Placental pericyte (primary cell): Measurements from ENCODE around the gene RAB40B. TPM values are rescaled to one million over a fixed set of nuclear protein-coding genes. Genes with fewer than 3 reads are reported as not detected.

Experiments
- small RNA-seq: library from RNA; depleted of rRNA; stranded (forward); fragments of <200 nt; gene quantifications from one replicate; pipeline ENCODE3, GENCODE V24; 2012; ENCODE audit warnings: low replicate concordance
- total RNA-seq: library from RNA; depleted of rRNA; stranded (reverse); fragments of >200 nt; gene quantifications from 2 replicates; pipeline ENCODE4 v1.2.3, GENCODE V29; 2012

Gene RAB40B
- total RNA-seq = 1.8 and 5.4 TPM in 2 replicates

GRCh38 chr17:82698065-82698973 lies at the start of gene RAB40B:
Gene RAB40B (minus strand): TSS chr17:82698698. CDS start chr17:82698596, 102 bp downstream.

GRCh38 chr17:82734987-82735866 lies 36.7 kb upstream of the RAB40B start, which contains the start of gene FN3K:
Gene FN3K (plus strand): TSS chr17:82735615. CDS start chr17:82735637, 22 bp downstream.

GRCh38 chr17:82716203-82717010 lies 17.9 kb upstream of the RAB40B start, which contains the start of gene FN3KRP:
Gene FN3KRP (plus strand): TSS chr17:82716706. CDS start chr17:82716756, 50 bp downstream.

GRCh38 chr17:82648165-82648668 lies 50.3 kb downstream of the RAB40B start, which contains the start of gene WDR45B:
Gene WDR45B (minus strand): TSS chr17:82648444. CDS start chr17:82648340, 104 bp downstream.

Small RNA genes lying within 50 kb of the gene (small RNA-seq; reads per million reads assigned to genes)
- 0.10 reads per million for gene MIR4525

Other genes starting within 250 kb of the RAB40B start
- 60.4 and 66.7 TPM in 2 replicates for gene CYBC1, start 247.9 kb downstream of the RAB40B start, total RNA-seq
- 37.2 and 45.1 TPM in 2 replicates for gene NARF, start 240.0 kb downstream of the RAB40B start, total RNA-seq
- 44.6 and 48.0 TPM in 2 replicates for gene FOXK2, start 179.0 kb downstream of the RAB40B start, total RNA-seq
- gene WDR45B, start 50.3 kb downstream of the RAB40B start, total RNA-seq = 43.1 and 65.4 TPM in 2 replicates
- 11.6 and 21.8 TPM in 2 replicates for gene FN3KRP, start 18.0 kb upstream of the RAB40B start, total RNA-seq
- gene FN3K, start 36.9 kb upstream of the RAB40B start, total RNA-seq = 1.4 and 3.3 TPM in 2 replicates
- gene TBCD, start 53.4 kb upstream of the RAB40B start, total RNA-seq = 30.2 and 36.9 TPM in 2 replicates
- gene ZNF750, start 141.3 kb upstream of the RAB40B start, total RNA-seq = not detected in 2 replicates